NCI-H460 (cell line): ENCODE results near the gene TRA2B. TPM values are rescaled to one million over a fixed set of nuclear protein-coding genes. Genes with fewer than 3 reads are reported as not detected.
A peak's percentile ranks its signal among the peaks of the same experiment; 100 is the strongest.
"Not testable (repeated sequence)": the region's sequence is repeated elsewhere in the genome, so short reads cannot be mapped to it uniquely, and the experiment has no call there.

Experiments used
- DNase-seq: peaks from one replicate; pipeline ENCODE4 v3.0.0-alpha.2; 2016; ENCODE audit warnings: low read depth; ENCODE audit errors: extremely low read depth
- total RNA-seq: library from RNA; depleted of rRNA; stranded (reverse); fragments of >200 nt; shearing (Covaris generic); gene quantifications from 2 replicates; pipeline ENCODE4 v1.2.3, GENCODE V29; 2014

TRA2B gene
- total RNA-seq, 1 experiment from 2014 or later, result 194 TPM

DNA sequence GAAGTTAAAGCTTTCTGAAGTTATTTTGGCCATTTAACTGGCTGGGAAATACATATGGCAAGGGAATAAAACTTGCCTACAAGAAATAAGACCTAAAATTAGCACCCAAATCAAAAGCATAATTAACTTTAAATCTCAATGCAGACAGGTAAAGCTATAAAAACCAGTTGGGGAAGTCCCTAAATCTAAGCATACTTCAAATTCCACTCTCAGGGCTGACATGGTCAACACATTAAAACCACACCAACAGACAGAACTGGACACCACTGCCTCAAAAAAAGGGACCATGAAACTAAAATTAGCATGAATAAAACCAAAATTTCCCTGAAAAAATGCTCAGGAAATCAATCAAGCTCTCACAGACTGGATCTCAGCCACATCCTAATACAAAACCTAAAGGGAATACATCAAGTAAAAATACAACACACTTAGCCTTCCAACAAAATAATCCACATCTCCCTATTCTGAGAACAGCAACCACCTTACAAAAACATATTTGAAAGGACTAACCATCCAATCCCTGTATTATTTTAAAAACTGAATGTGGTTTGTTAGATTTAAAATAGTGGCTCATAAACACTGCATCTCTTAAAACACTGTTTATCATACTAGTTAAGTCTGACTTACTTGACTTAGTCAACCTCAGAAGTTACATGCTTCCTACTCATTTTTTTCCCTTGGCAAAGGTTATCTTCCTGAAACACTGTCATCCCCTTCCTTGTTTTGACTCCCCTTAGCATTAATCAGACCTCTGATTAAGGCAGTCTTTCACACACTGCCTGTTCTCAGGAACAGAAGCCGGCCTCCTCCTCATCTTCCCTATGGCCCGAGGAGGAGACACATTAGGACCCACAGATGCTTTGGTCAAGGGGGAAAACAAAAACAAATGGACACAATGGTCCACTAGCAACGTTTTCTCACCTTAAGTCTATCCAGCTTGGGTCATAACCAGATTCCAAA, 8.3 kb downstream of the TRA2B start:
- no peak for DNase-seq

DNA sequence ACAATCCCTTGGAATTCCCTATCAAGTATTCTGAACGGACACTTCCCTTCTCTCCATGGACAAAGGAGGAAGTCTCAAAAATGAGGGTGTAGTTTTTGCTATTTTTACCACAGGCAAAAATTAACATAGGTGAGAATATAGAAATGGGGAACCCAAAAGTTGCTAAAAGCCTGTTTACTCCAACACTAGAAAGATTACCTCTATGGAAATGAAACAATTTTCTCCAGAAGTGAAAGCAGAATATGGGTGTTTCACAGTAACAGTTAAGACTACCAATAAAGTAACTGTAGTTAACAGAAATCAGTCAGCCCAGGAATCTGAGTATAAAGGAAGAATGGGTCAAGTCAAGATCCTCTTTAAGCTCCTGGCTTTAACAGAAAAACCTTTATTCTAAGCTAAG, 9.3 kb downstream of the TRA2B start:
- DNase-seq, result no peak

DNA sequence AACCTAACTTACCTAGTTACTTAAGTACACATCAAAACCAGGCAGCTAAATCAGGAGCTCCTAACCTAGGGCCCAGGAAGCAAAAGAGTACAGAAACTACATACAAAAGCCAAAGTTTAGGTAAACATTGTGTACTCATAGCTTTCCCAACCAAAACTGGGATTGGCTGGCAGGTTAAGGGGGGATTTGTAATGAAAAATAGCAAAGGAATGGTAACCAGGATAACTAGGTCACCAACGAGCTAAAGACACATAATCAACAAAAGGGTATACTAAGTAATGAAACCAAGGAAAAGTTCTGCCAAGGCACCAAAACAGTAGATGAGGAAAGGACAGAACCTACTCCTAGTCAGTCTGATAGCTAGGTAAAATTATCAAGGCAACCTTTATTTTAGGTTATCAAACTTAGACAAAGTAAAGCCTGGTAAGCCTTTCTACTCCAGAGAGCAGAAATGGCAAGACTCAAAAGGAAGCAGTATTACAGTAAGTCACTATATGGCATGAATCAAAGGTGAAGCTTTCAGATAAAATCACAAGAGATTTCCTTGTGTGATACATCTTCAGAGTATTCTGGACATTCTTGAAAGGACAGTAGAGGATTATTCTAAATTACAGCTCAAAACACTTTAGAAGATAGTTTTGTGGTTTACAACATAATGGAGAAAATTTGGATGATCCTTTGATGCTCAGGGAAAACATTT, 10.2 kb downstream of the TRA2B start:
- DNase-seq, result no peak

DNA sequence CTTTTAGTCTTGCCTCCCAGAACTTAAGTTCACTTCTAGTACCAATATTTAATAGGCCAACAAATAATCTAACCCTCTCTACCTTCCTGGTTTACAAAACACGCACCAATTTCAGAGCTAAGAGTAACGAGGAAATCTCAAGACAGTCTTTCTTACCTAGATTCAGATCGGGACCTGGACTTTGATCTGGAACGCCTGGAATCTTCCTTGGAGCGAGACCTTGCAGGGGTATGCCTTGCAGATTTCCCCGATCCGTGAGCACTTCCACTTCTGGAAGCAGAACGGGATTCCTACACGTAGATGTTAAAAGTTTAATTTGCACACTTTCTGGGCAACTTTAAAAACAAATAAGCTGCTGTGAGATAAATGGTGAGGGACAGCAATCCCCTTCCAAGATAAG, 11.4 kb downstream of the TRA2B start:
- DNase-seq, result no peak

DNA sequence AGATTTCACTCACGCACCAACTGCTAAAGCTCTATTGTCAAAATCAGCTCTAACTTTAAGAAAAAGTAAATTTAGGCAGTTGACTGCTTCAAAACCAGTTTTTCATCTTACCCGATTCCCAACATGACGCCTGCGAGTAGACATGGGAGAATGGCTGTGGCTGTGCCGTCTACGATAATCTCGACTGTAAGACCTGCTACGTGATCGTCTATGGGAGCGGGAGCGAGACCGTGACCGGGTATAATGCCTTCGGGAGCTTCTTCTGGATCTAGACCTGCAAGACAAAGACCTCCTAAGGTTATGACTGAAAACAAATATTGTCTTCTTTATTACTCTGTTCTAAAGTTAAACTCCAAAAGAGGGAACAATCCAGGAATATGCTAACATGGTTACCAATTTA, 12.5 kb downstream of the TRA2B start:
- no peak for DNase-seq

DNA sequence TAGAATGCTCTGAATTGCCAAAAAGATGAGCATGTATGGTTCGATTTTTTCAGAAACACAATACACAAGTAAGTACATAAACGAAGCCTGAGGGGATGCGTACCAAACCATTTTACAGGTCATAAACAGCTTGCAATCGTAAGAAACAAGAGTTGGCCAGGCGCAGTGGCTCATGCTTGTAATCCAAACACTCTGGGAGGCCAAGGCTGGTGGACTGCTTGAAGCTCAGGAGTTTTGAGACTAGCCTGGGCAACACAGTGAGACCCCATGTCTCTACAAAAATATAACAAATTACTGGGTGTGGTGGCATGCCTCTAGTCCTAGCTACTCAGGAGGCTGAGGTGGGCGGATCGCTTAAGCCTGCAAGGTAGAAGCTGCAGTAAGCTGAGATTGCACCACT, 13.4 kb downstream of the TRA2B start:
- no peak for DNase-seq

DNA sequence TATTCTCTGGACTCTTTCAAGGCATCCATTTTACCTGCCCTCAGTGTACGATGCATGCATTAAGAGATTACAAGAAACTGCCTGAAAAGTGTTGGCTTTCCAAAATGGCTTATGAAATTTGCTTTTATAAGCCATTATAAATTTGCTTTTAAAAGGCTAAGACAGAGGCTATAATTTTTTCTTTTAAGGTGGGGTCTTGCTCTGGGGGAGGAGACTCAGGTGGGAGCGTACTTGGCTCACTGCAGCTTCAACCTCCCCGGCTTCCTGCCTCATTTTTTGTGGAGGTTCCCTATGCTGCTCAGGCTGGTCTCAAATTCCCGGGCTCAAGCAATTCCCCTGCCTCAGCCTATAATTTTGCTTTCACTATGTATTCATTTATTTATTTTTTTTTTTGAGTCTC, 17.6 kb downstream of the TRA2B start:
- DNase-seq, result no peak

DNA sequence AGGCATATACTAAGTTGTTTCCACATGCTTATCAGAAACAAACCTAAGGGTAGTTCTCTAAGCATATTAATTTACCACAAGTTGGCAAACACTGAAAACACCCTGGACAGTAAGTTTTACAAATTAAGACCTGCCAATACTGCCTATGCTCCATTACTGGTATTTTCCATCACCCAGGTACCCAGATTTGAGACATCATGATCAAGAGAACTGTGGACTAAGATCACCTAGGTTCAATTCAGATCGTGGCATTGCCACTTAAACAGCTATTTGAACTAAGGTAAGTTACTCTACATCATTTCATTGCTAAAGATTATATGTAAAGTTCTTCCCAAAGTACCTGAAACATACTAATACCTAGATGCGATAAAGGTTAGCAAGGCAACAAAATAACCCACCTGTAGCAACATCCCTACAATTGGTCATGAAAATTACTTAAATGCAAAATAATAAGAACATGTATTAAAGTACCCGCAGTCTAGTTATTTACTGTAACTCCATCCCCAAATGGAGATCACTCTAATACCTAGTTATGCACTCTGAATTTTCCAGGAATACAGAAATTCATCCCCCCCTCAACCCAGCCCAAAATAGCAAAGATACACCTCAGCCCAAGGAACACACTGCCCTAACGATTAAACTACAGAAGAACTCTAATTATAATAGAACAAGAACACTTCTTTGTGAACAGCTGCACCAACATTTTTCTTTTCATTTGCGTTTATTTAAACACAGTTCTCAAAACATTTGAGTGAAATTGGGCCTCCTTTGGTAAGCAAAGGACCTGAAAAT, 21.6 kb downstream of the TRA2B start:
- DNase-seq, result no peak

DNA sequence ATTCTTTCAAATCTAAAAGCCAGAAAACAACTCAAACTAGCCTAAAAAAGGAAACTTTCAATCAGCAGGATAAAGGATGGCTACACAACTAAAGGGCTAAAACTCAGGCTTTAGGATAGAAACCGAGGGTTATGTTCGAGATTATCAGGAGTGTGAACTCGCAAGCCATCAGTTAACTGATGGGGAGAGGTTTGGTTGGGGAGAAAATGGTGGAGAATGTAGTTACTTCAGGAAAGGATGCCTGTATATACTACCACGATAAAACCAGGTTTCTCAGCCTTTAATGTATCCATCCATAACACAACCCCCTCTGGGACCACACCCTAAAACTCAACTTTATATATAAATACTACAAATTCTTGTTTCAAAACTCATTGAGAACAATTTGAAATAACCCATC, 22.2 kb downstream of the TRA2B start:
- no peak for DNase-seq

DNA sequence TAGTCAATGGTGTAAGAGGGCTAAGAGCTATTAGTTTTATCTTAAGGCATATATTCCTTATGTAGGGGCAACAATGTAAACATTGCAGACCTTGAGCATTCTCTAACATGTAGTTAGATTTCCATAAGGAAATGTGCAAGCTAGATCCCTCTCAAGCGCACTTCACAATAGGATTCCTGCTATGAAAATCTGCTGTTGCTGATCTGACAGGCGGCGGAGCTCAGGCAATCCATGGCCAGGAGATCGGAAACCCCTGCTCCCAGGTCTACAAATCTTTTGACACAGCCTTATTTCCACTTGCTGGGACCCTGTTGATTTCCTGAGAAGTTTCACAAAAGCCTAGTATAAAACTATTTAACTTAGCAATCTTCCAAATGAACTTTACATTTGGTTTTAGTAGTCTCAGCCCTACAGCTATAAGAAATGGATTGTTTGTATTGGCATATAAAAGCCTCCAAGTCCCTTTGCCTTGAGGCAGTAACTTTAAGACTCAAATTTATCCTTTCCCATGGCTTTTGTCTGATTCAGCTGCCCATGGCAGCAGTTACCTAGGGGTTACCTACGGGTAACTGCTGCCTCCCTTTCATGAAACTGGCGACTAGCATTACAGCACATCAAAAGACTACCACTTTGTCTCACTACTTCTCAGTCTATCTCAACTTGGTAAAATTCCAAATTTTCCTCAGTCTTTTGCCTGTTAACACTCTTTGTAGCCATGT, 22.7 kb downstream of the TRA2B start:
- no peak for DNase-seq

DNA sequence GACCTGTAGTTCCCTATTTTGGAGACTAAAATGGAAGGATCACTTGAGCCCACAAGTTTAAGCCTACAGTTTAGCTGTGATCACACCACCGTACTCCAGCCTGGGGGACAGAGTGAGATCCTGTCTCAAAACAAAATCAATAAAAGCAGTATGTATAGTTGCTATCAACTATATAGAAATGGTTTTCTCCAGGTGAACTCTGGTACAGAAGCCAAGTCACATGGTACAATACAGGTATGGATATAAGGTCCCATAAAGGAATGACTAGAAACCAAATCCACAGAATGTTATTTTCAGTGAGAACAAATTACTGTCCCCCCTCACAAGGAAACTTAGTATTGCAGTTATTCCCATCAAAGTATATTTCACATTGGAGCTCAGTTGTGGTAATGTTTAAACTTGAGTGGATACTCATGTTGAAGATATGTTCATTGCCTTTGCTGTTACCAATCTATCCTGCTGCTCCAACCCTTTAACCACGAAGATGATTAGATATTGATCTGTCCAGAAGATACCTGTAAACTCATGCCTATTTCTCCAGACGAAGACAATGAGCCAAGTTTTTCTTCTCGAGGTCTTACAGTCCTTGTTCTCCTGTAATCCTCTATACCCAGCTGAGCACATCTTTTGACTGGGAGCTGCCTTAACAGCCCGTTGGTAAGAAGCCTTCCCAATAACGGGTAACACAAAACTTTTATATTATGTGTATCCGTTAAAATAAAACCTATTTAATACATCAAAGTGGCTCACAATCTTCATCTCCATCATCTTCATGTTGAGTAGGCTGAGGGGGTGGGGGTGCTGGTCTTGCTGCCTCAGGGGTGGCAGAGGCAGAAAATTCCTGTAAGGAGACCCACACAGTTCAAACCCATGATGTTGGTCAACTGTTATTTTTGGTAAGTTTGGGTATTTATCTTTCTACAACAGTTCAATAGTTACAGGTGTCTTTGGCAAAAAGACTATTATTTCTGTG, 24.6 kb downstream of the TRA2B start:
- DNase-seq, result no peak

DNA sequence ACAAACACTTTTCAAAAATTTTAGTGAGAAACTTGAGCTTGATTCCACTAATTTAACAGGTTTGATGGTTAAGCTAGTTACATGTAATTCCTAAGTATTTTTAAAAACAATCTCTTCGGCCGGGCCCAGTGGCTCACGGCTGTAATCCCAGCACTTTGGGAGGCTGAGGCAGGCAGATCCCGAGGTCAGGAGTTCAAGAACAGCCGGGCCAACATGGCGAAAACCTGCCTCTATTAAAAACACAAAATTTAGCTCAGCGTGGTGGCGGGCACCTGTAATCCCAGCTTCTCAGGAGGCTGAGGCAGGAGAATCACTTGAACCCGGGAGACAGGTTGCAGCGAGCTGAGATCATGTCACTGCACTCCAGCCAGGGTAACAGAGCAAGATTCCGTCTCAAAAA, 25.3 kb downstream of the TRA2B start:
- DNase-seq, result no peak

DNA sequence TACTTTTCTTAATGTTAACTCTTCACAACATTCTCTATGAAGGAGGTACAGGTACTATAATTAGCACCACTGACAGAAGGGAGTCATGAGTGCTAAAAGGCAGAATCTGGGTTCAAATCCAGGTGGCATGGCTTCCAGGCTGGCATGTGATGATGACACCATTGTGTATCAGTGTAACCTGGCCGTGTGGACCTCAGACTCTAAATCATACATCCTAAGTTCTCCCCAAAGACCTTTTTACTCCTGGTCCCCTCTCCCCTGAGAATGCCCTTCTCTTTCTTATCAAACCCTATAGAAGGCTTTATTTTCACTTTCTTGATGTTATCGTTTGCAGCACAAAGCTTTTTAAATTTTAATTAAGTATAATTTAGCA, 26.8 kb downstream of the TRA2B start:
- DNase-seq, result not testable (repeated sequence)

DNA sequence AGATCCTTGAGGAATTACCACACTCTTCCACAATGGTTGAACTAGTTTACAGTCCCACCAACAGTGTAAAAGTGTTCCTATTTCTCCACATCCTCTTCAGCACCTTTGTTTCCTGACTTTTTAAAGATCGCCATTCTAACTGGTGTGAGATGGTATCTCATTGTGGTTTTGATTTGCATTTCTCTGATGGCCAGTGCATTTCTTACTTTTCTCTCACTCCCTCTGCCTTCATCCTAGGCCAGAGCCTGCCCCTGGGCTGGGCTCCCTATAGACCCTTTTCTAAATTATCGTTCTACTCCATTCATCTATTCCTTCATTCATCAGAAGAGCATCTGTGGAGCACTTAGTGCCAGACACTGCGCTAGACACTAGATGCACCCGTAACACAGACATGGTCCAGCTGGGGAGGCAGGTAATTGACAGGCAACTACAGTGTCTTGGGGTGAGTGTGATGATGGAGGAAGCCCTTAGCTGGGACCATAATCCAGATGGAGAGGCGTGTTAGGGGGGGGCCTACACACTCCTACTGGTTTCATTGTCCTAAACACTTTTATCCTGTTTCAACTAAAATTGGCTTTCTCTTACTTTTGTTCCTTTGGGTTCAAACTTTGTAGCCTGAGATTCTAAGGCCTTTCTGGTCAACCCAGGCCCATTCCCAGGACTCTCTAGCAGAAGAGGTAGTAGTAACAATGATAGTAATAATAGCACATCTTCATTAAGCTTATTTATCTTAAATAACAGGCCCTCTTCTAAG, 27.3 kb downstream of the TRA2B start:
- not testable (repeated sequence) for DNase-seq

DNA sequence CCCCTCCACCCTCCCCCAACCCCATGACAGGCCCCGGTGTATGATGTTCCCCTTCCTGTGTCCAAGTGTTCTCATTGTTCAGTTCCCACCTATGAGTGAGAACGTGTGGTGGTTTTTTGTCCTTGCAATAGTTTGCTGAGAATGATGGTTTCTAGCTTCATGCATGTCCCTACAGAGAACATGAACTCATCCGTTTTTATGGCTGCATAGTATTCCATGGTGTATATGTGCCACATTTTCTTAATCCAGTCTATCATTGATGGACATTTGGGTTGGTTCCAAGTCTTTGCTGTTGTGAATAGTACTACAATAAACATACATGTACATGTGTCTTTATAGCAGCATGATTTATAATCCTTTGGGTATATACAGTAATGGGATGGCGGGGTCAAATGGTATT, 27.9 kb downstream of the TRA2B start:
- DNase-seq, result not testable (repeated sequence)

DNA sequence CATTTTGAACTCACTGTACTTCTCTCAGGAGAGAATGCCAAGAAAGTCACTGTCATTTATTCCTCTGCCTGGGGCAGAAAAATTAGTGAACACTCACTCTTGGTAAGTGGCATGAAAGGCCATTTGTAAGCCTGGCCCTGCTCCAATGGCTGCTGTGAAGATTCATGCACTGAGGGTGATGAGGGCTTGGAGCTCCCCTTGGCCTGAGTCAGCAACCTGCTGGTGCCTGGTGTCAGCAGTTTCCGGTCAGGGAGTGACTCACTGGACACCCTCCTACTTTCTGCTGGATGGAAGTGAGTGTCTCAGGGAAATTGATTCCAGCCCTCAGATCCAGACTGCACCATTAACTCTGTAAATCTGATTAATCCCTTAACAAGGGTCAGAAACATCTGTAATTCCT, 37.6 kb downstream of the TRA2B start:
- DNase-seq, result peak; percentile 28

DNA sequence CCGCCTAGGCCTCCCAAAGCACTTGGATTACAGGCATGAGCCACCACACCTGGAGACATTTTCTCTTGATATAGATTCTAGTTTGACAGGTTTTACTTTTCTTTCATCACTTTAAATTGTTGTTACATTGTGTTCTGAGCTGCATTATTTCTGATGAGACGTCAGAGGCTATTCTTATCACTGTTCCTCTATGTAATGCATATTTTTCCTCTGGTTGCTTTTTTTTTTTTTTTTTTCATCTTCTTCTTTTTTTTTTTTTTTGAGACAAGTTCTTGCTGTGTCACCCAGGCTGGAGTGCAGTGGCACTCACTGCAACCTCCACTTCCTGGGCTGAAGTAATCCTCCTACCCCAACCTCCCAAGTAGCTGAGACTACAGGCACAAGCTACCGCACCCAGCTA, 41.2 kb downstream of the TRA2B start:
- DNase-seq, result no peak

DNA sequence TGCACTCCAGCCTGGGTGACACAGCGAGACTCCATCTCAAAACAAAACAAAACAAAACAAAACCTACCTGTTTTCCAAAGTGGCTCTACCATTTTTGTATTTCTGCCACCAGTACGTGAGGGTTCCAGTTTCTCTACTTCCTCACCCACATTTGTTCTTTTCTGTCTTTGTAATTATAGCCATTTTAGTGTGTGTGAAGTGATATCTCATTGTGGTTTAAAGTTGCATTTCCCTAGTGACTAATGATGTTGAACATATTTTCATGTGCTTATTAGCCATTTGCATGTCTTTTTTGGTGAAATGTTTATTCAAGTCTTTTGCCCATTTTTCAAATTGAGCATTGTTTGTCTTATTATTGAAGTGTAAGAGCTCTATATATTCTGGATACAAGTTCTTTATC, 50.7 kb downstream of the TRA2B start:
- no peak for DNase-seq

DNA sequence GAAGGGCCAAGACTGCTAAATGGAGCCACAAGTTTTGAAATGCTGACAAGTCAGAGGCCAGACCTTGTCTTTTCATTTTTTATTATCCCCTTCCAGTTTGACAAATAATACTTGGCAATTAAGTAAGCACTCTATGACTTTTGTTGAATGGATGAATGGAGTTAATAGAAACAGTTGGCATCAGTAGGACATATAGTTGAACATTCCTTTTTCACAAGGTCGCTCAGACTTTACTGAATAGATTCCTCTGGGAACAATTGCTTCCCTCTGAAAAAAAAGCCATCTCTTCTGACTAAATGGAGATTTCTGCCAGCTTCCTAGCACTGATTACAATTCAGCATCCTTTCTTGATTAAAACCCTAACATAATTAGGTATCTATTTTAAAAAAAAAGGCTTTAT, 53.2 kb downstream of the TRA2B start:
- no peak for DNase-seq
